IMR-90 (cell line): Measurements from ENCODE around the gene RPS6KA3. TPM values are rescaled to one million over a fixed set of nuclear protein-coding genes. Genes with fewer than 3 reads are reported as not detected.

Experiments used
- ATAC-seq: fragments of 200-7000 bp; cut with Tn5 transposase; 2 replicates; pipeline ENCODE4 v1.9.1; 2020; ENCODE audit warnings: low read depth, mild to moderate bottlenecking, moderate library complexity
- BruUV-seq: library from RNA; stranded (reverse); fragments of 400-500 nt; replicated peaks from 2 replicates; lab custom pipeline; 2021; lab: Mats Ljungman, UMichigan
- CTCF ChIA-PET: fragments of 300-600 bp; formaldehyde crosslinking; extraction: SDS; loops from one replicate; lab custom pipeline; 2021; ENCODE audit warnings: antibody characterized with exemption; lab: Yijun Ruan, JAX
- POLR2A ChIA-PET: fragments of 300-600 bp; sonication (Branson Sonifier 250); formaldehyde crosslinking; loops from one replicate; lab custom pipeline; 2022; ENCODE audit warnings: antibody characterized with exemption; ENCODE audit not compliant: unreplicated experiment; lab: Charles Lee
- DNase-seq: peaks from one replicate; pipeline ENCODE4 v3.0.0; 2013
- H2AFZ ChIP-seq: replicated peaks from 2 replicates; pipeline ENCODE3; 2013; ENCODE audit warnings: low read length, mild to moderate bottlenecking; ENCODE audit not compliant: poor library complexity
- H2AK5ac ChIP-seq: 2 replicates; pipeline ENCODE4 v1.6.1; 2013; ENCODE audit warnings: low read depth, low read length, inconsistent platforms
- H2AK9ac ChIP-seq: replicated peaks from 2 replicates; pipeline ENCODE3; 2013; ENCODE audit warnings: mild to moderate bottlenecking, low read depth, low read length, moderate library complexity; ENCODE audit not compliant: poor library complexity
- H2BK120ac ChIP-seq: 2 replicates; pipeline ENCODE4 v1.6.1; 2013; ENCODE audit warnings: low read depth, low read length, inconsistent platforms
- H2BK15ac ChIP-seq: 3 replicates; pipeline ENCODE4 v1.6.1; 2013; ENCODE audit warnings: low read depth, low read length, inconsistent platforms
- H2BK20ac ChIP-seq: 2 replicates; pipeline ENCODE4 v1.6.1; 2013; ENCODE audit warnings: low read depth, mild to moderate bottlenecking, inconsistent platforms, low read length, moderate library complexity
- H2BK5ac ChIP-seq: 2 replicates; pipeline ENCODE4 v1.6.1; 2013; ENCODE audit warnings: mild to moderate bottlenecking, low read depth, low read length, inconsistent platforms; ENCODE audit not compliant: poor library complexity, severe bottlenecking
- H3K14ac ChIP-seq: replicated peaks from 2 replicates; pipeline ENCODE4 v1.6.1; 2013; ENCODE audit warnings: low read depth, low read length, inconsistent platforms
- H3K18ac ChIP-seq: 2 replicates; pipeline ENCODE4 v1.6.1; 2013; ENCODE audit warnings: low read depth, low read length, control low read depth
- H3K23ac ChIP-seq: 2 replicates; pipeline ENCODE4 v1.6.1; 2013; ENCODE audit warnings: low read depth, low read length, inconsistent platforms
- H3K27ac ChIP-seq: 2 replicates; pipeline ENCODE4 v1.5.1; 2013; ENCODE audit warnings: mild to moderate bottlenecking, control low read depth, low read length; ENCODE audit not compliant: insufficient read depth
- H3K27me3 ChIP-seq: 2 replicates; pipeline ENCODE4 v1.6.1; 2013; ENCODE audit warnings: low read length; ENCODE audit not compliant: control insufficient read depth, insufficient read depth
- H3K36me3 ChIP-seq: 2 replicates; pipeline ENCODE4 v1.6.1; 2013; ENCODE audit warnings: low read length, mixed read lengths; ENCODE audit not compliant: control insufficient read depth, insufficient read depth
- H3K4ac ChIP-seq: 2 replicates; pipeline ENCODE4 v1.6.1; 2013; ENCODE audit warnings: low read depth, low read length, inconsistent platforms
- H3K4me1 ChIP-seq: 2 replicates; pipeline ENCODE4 v1.6.1; 2013; ENCODE audit warnings: low read length, mixed read lengths; ENCODE audit not compliant: control insufficient read depth, insufficient read depth
- H3K4me2 ChIP-seq: 2 replicates; pipeline ENCODE4 v1.6.1; 2013; ENCODE audit warnings: low read depth, mild to moderate bottlenecking, control low read depth, low read length, moderate library complexity
- H3K4me3 ChIP-seq: 2 replicates; pipeline ENCODE4 v1.5.1; 2013; ENCODE audit warnings: low read depth, mild to moderate bottlenecking, control low read depth, low read length, moderate library complexity; ENCODE audit not compliant: insufficient read depth
- H3K56ac ChIP-seq: 2 replicates; pipeline ENCODE4 v1.6.1; 2013; ENCODE audit warnings: low read length, inconsistent platforms; ENCODE audit not compliant: insufficient read depth; ENCODE audit errors: extremely low read depth
- H3K79me1 ChIP-seq, 2 experiments: 2 replicates each; pipeline ENCODE4 v1.6.1; 2013; ENCODE audit warnings: low read length in 2 of 2, inconsistent platforms in 1 of 2, low read depth in 1 of 2
- H3K9ac ChIP-seq: 2 replicates; pipeline ENCODE4 v1.6.1; 2013; ENCODE audit warnings: low read depth, low read length, control low read depth
- H3K9me1 ChIP-seq: 2 replicates; pipeline ENCODE4 v1.6.1; 2013; ENCODE audit warnings: low read length, inconsistent platforms; ENCODE audit not compliant: insufficient read depth
- H3K9me3 ChIP-seq: 2 replicates; pipeline ENCODE4 v1.6.1; 2013; ENCODE audit warnings: low read length; ENCODE audit not compliant: control insufficient read depth, insufficient read depth
- H4K20me1 ChIP-seq: 2 replicates; pipeline ENCODE4 v1.6.1; 2013; ENCODE audit warnings: low read length, inconsistent platforms; ENCODE audit not compliant: insufficient read depth
- H4K5ac ChIP-seq: 2 replicates; pipeline ENCODE4 v1.6.1; 2013; ENCODE audit warnings: mild to moderate bottlenecking, low read depth, low read length, control low read depth
- H4K8ac ChIP-seq, 2 experiments: 2 replicates each; pipeline ENCODE4 v1.6.1; 2013; ENCODE audit warnings: low read depth in 2 of 2, low read length in 2 of 2, control low read depth in 1 of 2, inconsistent platforms in 1 of 2
- H4K91ac ChIP-seq: 2 replicates; pipeline ENCODE4 v1.6.1; 2013; ENCODE audit warnings: low read depth, low read length, inconsistent platforms; ENCODE audit not compliant: insufficient read depth
- BHLHE40 ChIP-seq: fragments of 150-350 bp; IDR thresholded peaks from 2 replicates; pipeline ENCODE4 v1.6.1; 2016; ENCODE audit warnings: mild to moderate bottlenecking, low read depth, low read length
- RCOR1 ChIP-seq: IDR thresholded peaks from 2 replicates; pipeline ENCODE4 v1.6.1; 2012; ENCODE audit warnings: mild to moderate bottlenecking, low read length, improper control_type of control experiment; ENCODE audit not compliant: insufficient replicate concordance
- whole genome bisulfite sequencing, 2 experiments: methylation state at CpG; one replicate each; pipeline versions ENCODE4 v1.1.5 to v1.1.7; 2013; ENCODE audit warnings: missing lambda C conversion rate in 2 of 2; ENCODE audit not compliant: insufficient read length in 1 of 2; ENCODE audit errors: extremely low coverage in 2 of 2; 5-methylcytosine and 5-hydroxymethylcytosine counted together
- dilution Hi-C: fragments of 300-500 bp; cut with HindIII; formaldehyde crosslinking; loops from one replicate; pipeline ENCODE4 v1.14.3; 2018; ENCODE audit warnings: low sequenced_read_pairs; ENCODE audit not compliant: unreplicated experiment
- in situ Hi-C: fragments of 300-500 bp; cut with MboI; formaldehyde crosslinking; loops from 3 replicates; pipeline ENCODE4 v1.14.3; 2019; ENCODE audit warnings: low sequenced_read_pairs, inconsistent platforms, mixed read lengths
- intact Hi-C: fragments of 100-400 bp; cut with micrococcal nuclease; formaldehyde crosslinking; loops from 2 replicates; pipeline ENCODE4 v1.10.0; 2022
- polyA plus RNA-seq, 3 experiments: library from polyadenylated mRNA; depleted of rRNA; stranded (reverse); fragments of >200 nt; gene quantifications; 2 replicates each; pipeline ENCODE4 v1.2.3, GENCODE V29; 2012; ENCODE audit warnings: low replicate concordance in 1 of 3
- total RNA-seq: library from RNA; depleted of rRNA; stranded (reverse); fragments of >200 nt; gene quantifications from 2 replicates; pipeline ENCODE4 v1.2.3, GENCODE V29; 2012
- TF ChIP-seq, protein P1 (sequence below): fragments of 150-350 bp; IDR thresholded peaks from 2 replicates; pipeline ENCODE4 v1.6.1; 2017; ENCODE audit warnings: mild to moderate bottlenecking, antibody characterized with exemption, low read length, low read depth

The RPS6KA3 gene
- total and polyA plus RNA-seq, 2 of the 4 experiments (the other 2 are of a cell fraction), result 20.8 to 43.9 TPM

DNA sequence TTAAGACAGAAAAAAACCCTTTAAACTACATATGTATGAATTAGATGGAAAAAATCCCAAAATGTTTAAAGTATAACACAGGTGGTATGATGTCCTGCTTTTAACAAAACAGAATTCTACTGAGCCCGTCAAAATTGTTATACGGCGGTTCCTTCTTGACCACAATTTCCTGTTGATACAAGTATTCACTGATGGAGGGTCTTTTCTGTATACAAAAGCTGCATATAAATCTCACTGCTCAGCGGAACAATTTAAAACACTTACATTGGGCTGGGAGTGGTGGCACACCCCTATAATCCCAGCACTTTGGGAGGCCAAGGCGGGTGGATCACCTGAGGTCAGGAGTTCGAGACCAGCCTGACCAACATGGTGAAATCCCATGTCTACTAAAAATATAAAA, 62.4 kb downstream of the RPS6KA3 start:
- Histone ChIP-seq H4K20me1 (no peaks in the 10 kb centered on the region), H2BK20ac (no peak overlapping the region), H3K4me2 (no peak overlapping the region), H3K4me3 (no peak overlapping the region), H3K9me1 (no peaks in the 10 kb centered on the region; the same call in 1 of the 2 replicates), H2BK15ac (no peak overlapping the region), H3K14ac (no peak overlapping the region), H3K27me3 (peaks cover 1% of the 10 kb centered on the region; the same call in 1 of the 2 replicates), H2AK9ac (no peak overlapping the region), H4K5ac (no peak overlapping the region), H3K4ac (no peak overlapping the region), H3K27ac (no peak overlapping the region), H3K36me3 (peaks cover 6% of the 10 kb centered on the region; the same call in 1 of the 2 replicates), H3K4me1 (peaks cover 2% of the 10 kb centered on the region; the same call in 1 of the 2 replicates), H2BK120ac (no peak overlapping the region), H2BK5ac (no peak overlapping the region), H2AK5ac (no peak overlapping the region), H3K23ac (no peak overlapping the region), H3K9ac (no peak overlapping the region), H4K91ac (no peak overlapping the region), H4K8ac (no peak overlapping the region), H3K18ac (no peak overlapping the region), H3K56ac (no peak overlapping the region), H3K9me3 (no peaks in the 10 kb centered on the region), H2AFZ (no peak overlapping the region), H3K79me1 (no peaks in the 10 kb centered on the region)
- in situ Hi-C loops (no loop called here), dilution Hi-C loops (no loop called here), intact Hi-C loops (no loop called here)
- DNase-seq, result no peak
- TF ChIP-seq, protein P1, sequence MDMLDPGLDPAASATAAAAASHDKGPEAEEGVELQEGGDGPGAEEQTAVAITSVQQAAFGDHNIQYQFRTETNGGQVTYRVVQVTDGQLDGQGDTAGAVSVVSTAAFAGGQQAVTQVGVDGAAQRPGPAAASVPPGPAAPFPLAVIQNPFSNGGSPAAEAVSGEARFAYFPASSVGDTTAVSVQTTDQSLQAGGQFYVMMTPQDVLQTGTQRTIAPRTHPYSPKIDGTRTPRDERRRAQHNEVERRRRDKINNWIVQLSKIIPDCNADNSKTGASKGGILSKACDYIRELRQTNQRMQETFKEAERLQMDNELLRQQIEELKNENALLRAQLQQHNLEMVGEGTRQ, result no peak
- TF ChIP-seq RCOR1 (no peak), BHLHE40 (no peak)
- BruUV-seq, result no TSS peak
- ChIA-PET POLR2A (interaction anchor here (0.5 kb wide), 1 partner anchor 12 kb away, joined by 3 read pairs; no protein-coding TSS in a partner anchor), CTCF (interaction anchor here (1.0 kb wide), 1 partner anchor 14 kb away, joined by 3 read pairs; no protein-coding TSS in a partner anchor)
- no peak for ATAC-seq
- WGBS, 2 experiments, result no CpG with 5 or more reads among the region's 6 CpGs
